Retinal pigment epithelial cell (primary cell): Measurements from ENCODE around the gene GABBR2.
"Not testable (repeated sequence)": the region's sequence is repeated elsewhere in the genome, so short reads cannot be mapped to it uniquely, and the experiment has no call there.

ENCODE experiments used
- DNase-seq: peaks from one replicate; pipeline ENCODE4 v3.0.0-alpha.2; 2010; ENCODE audit warnings: low read depth
- H3K4me3 ChIP-seq: 2 replicates; pipeline ENCODE4 v1.5.1; 2011; ENCODE audit warnings: mild to moderate bottlenecking, low read length, control low read depth, moderate library complexity
- CTCF ChIP-seq: conservative IDR thresholded peaks from 2 replicates; pipeline ENCODE4 v1.5.1; 2011; ENCODE audit warnings: low read depth, low read length, control low read depth, inconsistent platforms

GABBR2 gene

DNA sequence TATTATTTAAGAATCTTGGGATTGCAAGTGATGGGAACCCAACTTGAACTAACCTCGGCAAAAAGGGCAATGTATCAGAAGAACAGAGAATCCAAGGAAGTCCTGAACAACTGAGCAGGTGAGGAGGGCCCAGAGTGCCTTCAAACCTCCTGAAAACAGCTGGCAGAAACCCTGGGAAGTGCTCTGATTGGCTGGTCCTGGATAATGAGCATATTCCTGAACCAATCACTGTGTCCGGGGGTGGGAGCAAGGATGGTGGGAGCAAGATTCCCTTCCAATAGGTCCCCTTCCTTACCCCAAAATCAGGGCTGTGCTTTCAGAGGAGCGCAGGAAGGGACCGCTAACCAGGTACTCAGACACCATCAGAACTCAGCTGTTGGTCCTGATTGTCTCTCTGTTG is 421.4 kb downstream of the GABBR2 start:
- no peak for DNase-seq
- no peak for TF ChIP-seq CTCF
- H3K4me3 ChIP-seq = no peak overlapping the region

GRCh38 chr9:98285446-98285845 is 423.3 kb downstream of the GABBR2 start:
- H3K4me3 ChIP-seq = no peak overlapping the region
- no peak for DNase-seq
- TF ChIP-seq CTCF = no peak

DNA sequence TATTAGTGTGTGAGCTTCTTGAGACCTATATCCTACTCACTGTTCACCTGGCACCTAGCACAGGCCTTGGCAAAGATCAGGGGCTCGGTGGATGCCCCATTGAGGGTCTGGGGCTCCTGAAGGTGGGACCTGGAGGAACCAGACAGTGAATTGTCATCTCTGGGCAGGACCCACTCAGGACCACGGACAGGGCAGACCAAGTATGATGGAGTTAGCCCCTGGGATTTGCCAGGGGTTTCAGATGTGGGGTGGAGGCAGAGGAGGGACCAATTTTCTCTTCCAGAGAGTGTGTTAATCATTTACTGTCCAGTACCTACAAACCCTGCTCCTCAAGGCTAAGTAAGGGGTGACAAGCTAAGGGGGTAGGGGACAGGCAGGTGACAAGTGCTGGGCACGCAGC is 424.0 kb downstream of the GABBR2 start:
- no peak for DNase-seq
- TF ChIP-seq CTCF = no peak
- no peak overlapping the region for H3K4me3 ChIP-seq

- not testable (repeated sequence) for H3K4me3 ChIP-seq, DNase-seq
These were observed 425.6 kb downstream of the GABBR2 start for GRCh38 chr9:98283143-98283542.

DNA sequence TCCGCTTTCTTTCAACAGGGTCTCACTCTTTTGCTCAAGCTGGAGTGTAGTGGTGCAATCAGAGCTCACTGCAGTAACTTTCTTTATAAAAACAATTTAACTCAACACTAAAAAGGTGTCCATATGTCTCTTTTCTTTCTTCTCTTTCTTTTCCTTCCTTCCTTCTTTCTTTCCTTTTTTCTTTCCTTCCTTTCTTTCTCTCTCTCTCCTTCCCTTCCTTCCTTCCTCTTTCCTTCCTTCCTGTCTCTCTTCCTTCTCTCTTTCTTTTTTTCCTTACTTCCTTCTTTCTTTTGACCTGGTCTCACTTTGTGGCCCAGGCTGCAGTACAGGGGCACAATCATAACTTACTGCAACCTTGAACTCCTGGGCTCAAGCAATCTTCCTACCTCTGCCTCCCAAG is 427.5 kb downstream of the GABBR2 start:
- no peak for TF ChIP-seq CTCF
- no peak overlapping the region for H3K4me3 ChIP-seq
- DNase-seq = no peak

GRCh38 chr9:98280574-98280973 is 428.2 kb downstream of the GABBR2 start:
- DNase-seq = no peak
- no peak overlapping the region for H3K4me3 ChIP-seq
- TF ChIP-seq CTCF = no peak

DNA sequence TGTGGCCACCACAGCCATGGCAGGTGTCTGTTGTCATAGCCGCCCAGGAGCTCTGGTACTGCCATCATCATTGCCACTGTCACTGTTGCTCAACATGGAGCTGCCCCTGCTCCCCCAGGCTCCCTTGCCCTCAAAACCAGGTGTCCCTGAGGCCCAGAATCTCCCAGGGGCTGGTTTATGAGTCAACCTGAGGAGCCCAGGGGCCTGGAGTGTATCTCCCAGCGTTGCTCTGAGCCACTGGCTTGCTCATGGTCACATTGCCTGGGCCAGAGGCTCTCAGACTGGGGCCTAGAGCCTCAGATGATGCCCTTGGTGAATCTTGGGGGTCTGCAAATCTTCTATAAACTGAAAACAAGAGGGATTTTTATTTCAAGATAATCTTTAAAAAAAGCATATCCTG is 428.6 kb downstream of the GABBR2 start:
- DNase-seq = no peak
- no peak overlapping the region for H3K4me3 ChIP-seq
- no peak for TF ChIP-seq CTCF

DNA sequence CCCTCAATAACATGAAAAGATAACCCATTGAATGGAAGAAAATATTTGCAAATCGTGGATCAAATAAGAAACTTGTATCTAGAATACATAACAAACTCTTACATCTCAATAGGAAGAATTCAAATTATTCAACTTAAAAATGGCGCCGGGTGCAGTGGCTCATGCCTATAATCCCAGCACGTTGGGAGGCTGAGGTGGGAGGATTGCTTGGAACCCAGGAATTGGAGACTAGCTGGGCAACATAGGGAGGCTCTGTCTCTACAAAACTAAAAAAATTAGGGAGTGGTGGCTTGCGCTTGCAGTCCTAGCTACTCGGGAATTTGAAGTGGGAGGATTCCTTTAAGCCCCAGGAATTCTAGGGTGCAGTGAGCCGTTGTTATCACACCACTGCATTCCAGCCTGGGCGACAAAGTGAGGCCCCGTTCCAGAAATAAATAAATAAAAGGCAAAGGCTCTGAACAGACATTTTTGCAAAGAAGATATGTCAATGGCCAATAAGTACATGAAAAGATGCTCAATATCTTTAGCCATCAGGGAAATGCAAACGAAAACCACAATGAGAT is 431.7 kb downstream of the GABBR2 start:
- DNase-seq = no peak
- no peak for TF ChIP-seq CTCF
- no peak overlapping the region for H3K4me3 ChIP-seq
